ENCODE measurements around the gene NLK. TPM values are rescaled to one million over a fixed set of nuclear protein-coding genes. Genes with fewer than 3 reads are reported as not detected.

NLK gene
- total RNA-seq, 2 experiments from 2014 or later, result 18.1 to 27.8 TPM

DNA sequence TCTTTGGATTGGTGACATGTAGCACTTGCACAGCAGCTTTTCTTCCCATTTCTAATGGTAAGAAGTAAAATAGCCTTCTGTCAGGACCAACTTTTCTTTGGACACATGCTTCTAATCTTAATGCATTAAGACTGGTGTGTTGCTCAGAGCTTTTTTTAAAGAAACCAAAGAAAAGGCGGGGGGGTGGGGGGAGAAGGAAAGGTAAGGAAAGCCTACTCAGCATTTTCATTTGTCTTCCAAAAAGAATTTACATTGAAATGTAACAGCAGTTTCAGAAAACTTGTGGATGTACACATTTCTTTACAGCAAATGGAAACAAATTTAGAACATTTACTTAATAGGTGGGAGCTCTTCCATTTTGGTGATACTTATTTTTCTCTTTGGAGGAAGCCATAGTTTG lies 49.6 kb downstream of the NLK start:
- Histone ChIP-seq H4K20me1 (ENCODE audit: insufficient read depth, low read length) (no peaks in the 10 kb centered on the region; the same call in 1 of the 2 replicates), H3K27ac (ENCODE audit: low read depth, low read length, poor library complexity, severe bottlenecking) (no peak overlapping the region), H2AFZ (ENCODE audit: low read length) (no peak overlapping the region), H3K4me2 (ENCODE audit: low read length) (no peak overlapping the region), H3K9me3 (ENCODE audit: low read length) (peaks cover 4% of the 10 kb centered on the region; the same call in 1 of the 2 replicates), H3K4me1 (ENCODE audit: insufficient read depth, low read length, poor library complexity, severe bottlenecking) (no peaks in the 10 kb centered on the region), H3K79me2 (ENCODE audit: insufficient read depth, low read depth, low read length) (peaks cover 16% of the 10 kb centered on the region), H3K4me3 (ENCODE audit: low read depth, low read length, poor library complexity, severe bottlenecking) (no peak overlapping the region), H3K36me3 (ENCODE audit: insufficient read depth, low read length) (no peaks in the 10 kb centered on the region), H3K9me2 (ENCODE audit: insufficient read depth, low read length) (no peaks in the 10 kb centered on the region)
- ChIA-PET POLR2A (interaction anchor here (0.7 to 1.4 kb wide), 3 partner anchors 14 to 20 kb away, joined by 3 read pairs; no protein-coding TSS in a partner anchor), CTCF (ENCODE audit: unreplicated experiment) (no interaction called here)
- no peak for DNase-seq (ENCODE audit: low spot score)
- TF ChIP-seq EZH2phosphoT487 (IDR thresholded peaks at IDR 0.05; ENCODE audit: borderline replicate concordance, low read depth, low read length), result no peak
- TF ChIP-seq, protein P1, sequence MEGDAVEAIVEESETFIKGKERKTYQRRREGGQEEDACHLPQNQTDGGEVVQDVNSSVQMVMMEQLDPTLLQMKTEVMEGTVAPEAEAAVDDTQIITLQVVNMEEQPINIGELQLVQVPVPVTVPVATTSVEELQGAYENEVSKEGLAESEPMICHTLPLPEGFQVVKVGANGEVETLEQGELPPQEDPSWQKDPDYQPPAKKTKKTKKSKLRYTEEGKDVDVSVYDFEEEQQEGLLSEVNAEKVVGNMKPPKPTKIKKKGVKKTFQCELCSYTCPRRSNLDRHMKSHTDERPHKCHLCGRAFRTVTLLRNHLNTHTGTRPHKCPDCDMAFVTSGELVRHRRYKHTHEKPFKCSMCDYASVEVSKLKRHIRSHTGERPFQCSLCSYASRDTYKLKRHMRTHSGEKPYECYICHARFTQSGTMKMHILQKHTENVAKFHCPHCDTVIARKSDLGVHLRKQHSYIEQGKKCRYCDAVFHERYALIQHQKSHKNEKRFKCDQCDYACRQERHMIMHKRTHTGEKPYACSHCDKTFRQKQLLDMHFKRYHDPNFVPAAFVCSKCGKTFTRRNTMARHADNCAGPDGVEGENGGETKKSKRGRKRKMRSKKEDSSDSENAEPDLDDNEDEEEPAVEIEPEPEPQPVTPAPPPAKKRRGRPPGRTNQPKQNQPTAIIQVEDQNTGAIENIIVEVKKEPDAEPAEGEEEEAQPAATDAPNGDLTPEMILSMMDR (conservative IDR thresholded peaks at IDR 0.05; ENCODE audit: low read length), result no peak
- no TSS peak for BruUV-seq (replicated peaks)
- intact Hi-C loops (cut with micrococcal nuclease; ENCODE audit: unreplicated experiment), result no loop called here

DNA sequence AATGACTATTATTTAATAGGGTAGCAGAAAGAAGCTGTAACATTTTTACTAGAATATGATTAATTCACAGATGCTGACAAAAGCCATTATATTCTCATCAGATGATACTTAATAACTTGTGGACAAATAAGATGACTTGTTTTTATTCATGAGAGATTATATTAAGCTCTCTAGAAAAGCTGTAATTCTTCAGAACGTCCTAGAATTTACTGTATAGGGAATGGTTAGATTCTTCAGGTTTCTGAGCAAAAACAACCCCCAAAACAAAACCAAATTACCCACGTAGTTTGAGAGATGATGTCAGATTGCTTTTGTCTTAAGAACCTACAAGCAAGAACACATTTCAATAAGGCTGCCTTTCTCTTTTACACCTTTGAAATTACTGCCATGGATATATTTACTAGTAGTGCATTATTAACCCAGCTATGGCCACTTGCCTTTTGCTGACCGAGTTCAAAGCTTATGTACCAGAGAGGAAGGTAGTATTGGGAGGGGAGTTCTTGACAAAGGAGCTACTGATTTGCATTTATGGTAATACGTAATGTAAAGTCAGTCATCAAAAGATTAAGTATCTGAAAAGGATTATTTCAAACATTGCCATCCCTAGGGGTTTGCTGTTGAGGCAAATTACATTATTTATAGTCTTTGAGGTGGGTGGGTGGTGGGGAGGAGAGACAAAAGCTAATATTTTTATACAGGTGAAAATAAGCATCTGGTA lies 51.7 kb downstream of the NLK start:
- CTCF ChIA-PET (ENCODE audit: unreplicated experiment), result interaction anchor here (0.5 kb wide), 1 partner anchor 9 kb away, joined by 3 read pairs; no protein-coding TSS in a partner anchor
- no peak overlapping the region for H3K27ac ChIP-seq (ENCODE audit: low read depth, low read length, poor library complexity, severe bottlenecking)

More for the DNA sequence above, 51.7 kb downstream of the NLK start:
- H3K36me3 ChIP-seq (ENCODE audit: insufficient read depth, low read length), result no peaks in the 10 kb centered on the region
- peaks cover 21% of the 10 kb centered on the region for H3K79me2 ChIP-seq (ENCODE audit: insufficient read depth, low read depth, low read length)
- POLR2A ChIA-PET, result interaction anchor here (0.7 to 1.6 kb wide), 2 partner anchors 19 to 36 kb away, joined by 3 to 7 read pairs; no protein-coding TSS in a partner anchor
- H3K9me2 ChIP-seq (ENCODE audit: insufficient read depth, low read length), result no peaks in the 10 kb centered on the region
- H4K20me1 ChIP-seq (ENCODE audit: insufficient read depth, low read length), result no peaks in the 10 kb centered on the region; the same call in 1 of the 2 replicates
- H3K4me2 ChIP-seq (ENCODE audit: low read length), result no peak overlapping the region
- H3K4me3 ChIP-seq (ENCODE audit: low read depth, low read length, poor library complexity, severe bottlenecking), result no peak overlapping the region
- H2AFZ ChIP-seq (ENCODE audit: low read length), result no peak overlapping the region
- DNase-seq (ENCODE audit: low spot score), result no peak
- TF ChIP-seq, protein P1 (conservative IDR thresholded peaks at IDR 0.05; ENCODE audit: low read length), result no peak
- no peak for TF ChIP-seq EZH2phosphoT487 (IDR thresholded peaks at IDR 0.05; ENCODE audit: borderline replicate concordance, low read depth, low read length)
- intact Hi-C loops (cut with micrococcal nuclease; ENCODE audit: unreplicated experiment), result no loop called here
- H3K9me3 ChIP-seq (ENCODE audit: low read length), result peaks cover 4% of the 10 kb centered on the region; the same call in 1 of the 2 replicates
- peaks cover 13% of the 10 kb centered on the region for H3K4me1 ChIP-seq (ENCODE audit: insufficient read depth, low read length, poor library complexity, severe bottlenecking)
- no TSS peak for BruUV-seq (replicated peaks)

Data from OCI-LY7 (cell line).